HG02610 (cell line): ENCODE measurements around the gene FBXO2.
"Not testable (repeated sequence)": the region's sequence is repeated elsewhere in the genome, so short reads cannot be mapped to it uniquely, and the experiment has no call there.

Source experiments
- ATAC-seq: cut with Tn5 transposase; IDR thresholded peaks from one replicate; pipeline ENCODE4 v1.9.1; 2021; ENCODE audit warnings: mild to moderate bottlenecking, moderate library complexity; ENCODE audit not compliant: unreplicated experiment

The FBXO2 gene

GRCh38 chr1:11634365-11635192 lies 19.6 kb downstream of the FBXO2 start:
- no peak for ATAC-seq

- no peak for ATAC-seq
Observed at GRCh38 chr1:11629184-11630016, 24.8 kb downstream of the FBXO2 start.

- no peak for ATAC-seq
Observed at GRCh38 chr1:11628767-11629166, 25.5 kb downstream of the FBXO2 start.

- no peak for ATAC-seq
Observed at GRCh38 chr1:11626551-11626950, 27.7 kb downstream of the FBXO2 start.

GRCh38 chr1:11623702-11624101 lies 30.5 kb downstream of the FBXO2 start:
- no peak for ATAC-seq

- no peak for ATAC-seq
Observed at GRCh38 chr1:11622398-11622797, 31.8 kb downstream of the FBXO2 start.

- ATAC-seq: no peak
Observed at GRCh38 chr1:11620924-11621323, 33.3 kb downstream of the FBXO2 start.

- no peak for ATAC-seq
Observed at GRCh38 chr1:11620405-11620804, 33.8 kb downstream of the FBXO2 start.

GRCh38 chr1:11617741-11618140 lies 36.5 kb downstream of the FBXO2 start:
- ATAC-seq: no peak

GRCh38 chr1:11617314-11617713 lies 36.9 kb downstream of the FBXO2 start:
- ATAC-seq: no peak

GRCh38 chr1:11616766-11617165 lies 37.5 kb downstream of the FBXO2 start:
- no peak for ATAC-seq

GRCh38 chr1:11615090-11615489 lies 39.1 kb downstream of the FBXO2 start:
- ATAC-seq: no peak

GRCh38 chr1:11613347-11613746 lies 40.9 kb downstream of the FBXO2 start:
- no peak for ATAC-seq

- ATAC-seq: no peak
Observed at GRCh38 chr1:11611638-11612327, 42.4 kb downstream of the FBXO2 start.

GRCh38 chr1:11610629-11611180 lies 43.5 kb downstream of the FBXO2 start:
- ATAC-seq: no peak

GRCh38 chr1:11609378-11609777 lies 44.9 kb downstream of the FBXO2 start:
- ATAC-seq: not testable (repeated sequence)

- not testable (repeated sequence) for ATAC-seq
Observed at GRCh38 chr1:11608596-11609130, 45.6 kb downstream of the FBXO2 start.

GRCh38 chr1:11606775-11607174 lies 47.5 kb downstream of the FBXO2 start:
- ATAC-seq: no peak

- no peak for ATAC-seq
Observed at GRCh38 chr1:11602981-11603380, 51.2 kb downstream of the FBXO2 start.

GRCh38 chr1:11602424-11602823 lies 51.8 kb downstream of the FBXO2 start:
- ATAC-seq: no peak

GRCh38 chr1:11600836-11601235 lies 53.4 kb downstream of the FBXO2 start:
- no peak for ATAC-seq
